Epithelial cell of esophagus (primary cell): ENCODE measurements around the gene TASL.
A peak's percentile ranks its signal among the peaks of the same experiment; 100 is the strongest.

Source experiments
- DNase-seq: peaks from one replicate; pipeline ENCODE4 v3.0.0; 2010; ENCODE audit warnings: low read depth
- H3K4me3 ChIP-seq: 2 replicates; pipeline ENCODE4 v1.5.1; 2011; ENCODE audit warnings: mild to moderate bottlenecking, low read length, control low read depth
- TF ChIP-seq, protein P1 (sequence below): IDR thresholded peaks from 2 replicates; pipeline ENCODE4 v1.5.1; 2011; ENCODE audit warnings: low read depth, mild to moderate bottlenecking, low read length, control low read depth, inconsistent platforms; ENCODE audit not compliant: insufficient read depth; ENCODE audit errors: missing control alignments

The TASL gene

DNA sequence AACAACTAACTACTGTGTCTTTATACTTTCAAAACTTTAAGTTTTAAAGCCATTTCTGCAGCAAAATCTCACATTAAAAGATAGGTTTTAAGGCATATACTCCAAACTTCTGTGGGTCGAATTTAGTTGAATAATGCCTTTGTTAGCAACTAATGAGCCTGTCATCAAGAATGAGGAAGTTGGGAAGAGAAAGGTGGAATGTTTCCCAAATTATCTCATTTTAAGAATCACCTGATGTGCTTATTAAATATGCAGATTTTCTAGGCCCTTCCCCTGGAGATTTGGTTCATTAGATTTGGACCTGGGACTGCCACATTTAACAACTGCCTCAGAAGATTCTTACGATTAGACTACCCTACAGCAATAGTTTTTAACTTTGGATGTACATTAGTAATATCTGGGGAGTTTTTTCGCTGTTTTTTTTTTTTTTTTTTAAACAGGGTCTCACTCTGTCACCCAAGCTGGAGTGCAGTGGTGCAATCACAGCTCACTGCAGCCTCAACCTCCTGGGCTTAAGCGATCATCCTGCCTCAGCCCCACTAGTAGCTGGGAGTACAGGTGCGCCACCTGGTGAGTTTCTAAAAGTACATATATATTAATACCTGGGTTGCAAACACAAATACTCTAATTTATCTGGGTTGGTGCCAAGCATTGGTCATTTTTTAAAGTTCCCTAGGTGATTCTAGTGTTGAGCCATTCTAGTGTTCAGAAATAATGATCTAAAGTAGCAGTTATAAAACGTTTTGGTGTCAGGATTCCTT lies 16.1 kb upstream of the TASL start:
- DNase-seq, result peak; percentile 55
- TF ChIP-seq, protein P1, sequence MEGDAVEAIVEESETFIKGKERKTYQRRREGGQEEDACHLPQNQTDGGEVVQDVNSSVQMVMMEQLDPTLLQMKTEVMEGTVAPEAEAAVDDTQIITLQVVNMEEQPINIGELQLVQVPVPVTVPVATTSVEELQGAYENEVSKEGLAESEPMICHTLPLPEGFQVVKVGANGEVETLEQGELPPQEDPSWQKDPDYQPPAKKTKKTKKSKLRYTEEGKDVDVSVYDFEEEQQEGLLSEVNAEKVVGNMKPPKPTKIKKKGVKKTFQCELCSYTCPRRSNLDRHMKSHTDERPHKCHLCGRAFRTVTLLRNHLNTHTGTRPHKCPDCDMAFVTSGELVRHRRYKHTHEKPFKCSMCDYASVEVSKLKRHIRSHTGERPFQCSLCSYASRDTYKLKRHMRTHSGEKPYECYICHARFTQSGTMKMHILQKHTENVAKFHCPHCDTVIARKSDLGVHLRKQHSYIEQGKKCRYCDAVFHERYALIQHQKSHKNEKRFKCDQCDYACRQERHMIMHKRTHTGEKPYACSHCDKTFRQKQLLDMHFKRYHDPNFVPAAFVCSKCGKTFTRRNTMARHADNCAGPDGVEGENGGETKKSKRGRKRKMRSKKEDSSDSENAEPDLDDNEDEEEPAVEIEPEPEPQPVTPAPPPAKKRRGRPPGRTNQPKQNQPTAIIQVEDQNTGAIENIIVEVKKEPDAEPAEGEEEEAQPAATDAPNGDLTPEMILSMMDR, result peak; percentile 11
- H3K4me3 ChIP-seq, result no peak overlapping the region

DNA sequence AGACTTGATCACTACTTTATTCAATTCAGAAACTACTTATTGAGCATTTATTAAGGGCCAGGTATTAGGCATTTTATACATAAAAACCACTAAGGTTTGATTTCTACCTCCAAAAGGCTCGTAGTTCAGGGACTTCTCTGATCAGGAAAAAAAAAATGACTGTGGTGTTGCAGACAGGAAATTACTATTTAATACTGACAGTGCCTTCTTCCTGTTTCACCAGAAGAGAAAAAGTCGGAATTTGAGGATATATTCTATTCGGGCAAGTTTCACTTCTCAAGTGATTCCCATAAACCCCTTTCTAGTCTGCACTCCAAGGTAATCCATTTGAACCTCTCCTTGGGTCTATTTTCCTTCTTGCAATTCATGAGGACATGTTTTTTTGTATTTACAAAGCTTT lies 15.3 kb upstream of the TASL start:
- TF ChIP-seq, protein P1, result no peak
- H3K4me3 ChIP-seq, result no peak overlapping the region
- DNase-seq, result no peak

DNA sequence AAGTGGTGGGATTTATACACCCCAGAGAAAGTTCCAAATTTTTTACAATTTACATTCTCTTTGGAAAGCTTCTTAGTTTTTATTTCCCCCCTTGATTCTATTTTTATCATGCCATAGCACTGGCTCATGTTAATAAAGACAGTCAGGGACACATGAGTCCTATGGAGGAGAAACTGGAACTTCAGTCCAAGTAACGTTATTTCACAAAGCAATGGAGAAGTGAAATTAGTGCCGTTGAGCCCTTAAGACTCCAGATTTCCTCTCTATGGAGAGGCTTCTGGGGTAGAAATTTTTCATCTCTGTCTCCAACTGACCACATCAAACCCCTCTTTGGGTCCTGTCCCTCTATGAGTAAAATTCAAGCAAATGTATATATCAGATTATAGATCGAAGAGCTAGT lies 12.8 kb upstream of the TASL start:
- no peak for DNase-seq
- H3K4me3 ChIP-seq, result no peak overlapping the region
- TF ChIP-seq, protein P1, result no peak

DNA sequence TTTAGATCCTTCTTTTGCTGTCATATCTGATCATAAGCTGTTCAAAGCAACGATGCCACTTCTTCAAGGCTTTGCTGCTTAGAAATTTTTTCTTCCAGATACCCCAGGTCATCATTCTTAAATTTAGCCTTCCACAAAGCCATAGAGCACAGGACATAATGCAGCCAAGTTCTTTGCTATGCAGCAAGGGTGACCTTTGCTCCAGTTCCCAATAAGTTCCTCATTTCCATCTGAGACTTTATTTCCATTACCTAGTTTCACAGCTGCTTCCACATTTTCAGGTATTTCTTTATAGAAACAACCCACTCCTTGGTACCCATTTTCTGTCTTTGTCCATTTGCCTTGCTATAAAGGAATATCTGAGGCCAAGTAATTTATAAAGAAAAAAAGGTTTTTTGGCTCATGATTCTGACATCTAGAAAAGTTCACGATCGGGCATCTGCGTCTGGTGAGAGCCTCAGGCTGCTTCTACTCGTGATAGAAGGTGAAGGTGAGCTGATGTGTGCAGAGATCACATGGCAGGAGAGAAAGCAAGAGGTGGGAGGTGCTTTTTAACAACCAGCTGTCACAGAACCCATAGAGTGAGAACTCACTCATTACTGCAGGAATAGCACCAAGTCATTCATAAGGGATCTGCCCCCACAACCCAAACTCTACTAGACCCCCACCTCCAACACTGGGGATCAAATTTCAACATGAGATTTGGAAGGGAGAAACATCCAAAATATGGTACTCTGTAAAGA lies 11.8 kb upstream of the TASL start:
- no peak overlapping the region for H3K4me3 ChIP-seq

DNA sequence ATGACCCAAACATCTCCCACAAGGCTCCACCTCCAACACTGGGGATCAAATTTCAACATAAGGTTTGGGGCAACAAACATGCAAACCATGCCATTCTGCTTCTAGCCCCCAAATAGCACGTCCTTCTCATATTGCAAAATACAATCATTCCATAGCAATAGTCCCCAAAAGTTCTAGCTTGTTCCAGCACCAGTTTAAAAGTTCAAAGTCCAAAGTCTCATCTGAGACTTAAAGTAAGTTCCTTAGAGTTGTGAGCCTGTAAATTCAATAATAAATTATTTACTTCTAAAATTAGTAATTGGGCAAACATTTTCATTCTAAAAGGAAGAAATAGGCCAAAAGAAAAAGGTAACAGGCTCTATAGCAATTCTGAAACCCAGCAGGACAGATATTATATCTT lies 8.9 kb upstream of the TASL start:
- no peak overlapping the region for H3K4me3 ChIP-seq
- TF ChIP-seq, protein P1, result no peak
- DNase-seq, result no peak

More for the DNA sequence above, 11.8 kb upstream of the TASL start:
- TF ChIP-seq, protein P1, result no peak
- DNase-seq, result no peak

DNA sequence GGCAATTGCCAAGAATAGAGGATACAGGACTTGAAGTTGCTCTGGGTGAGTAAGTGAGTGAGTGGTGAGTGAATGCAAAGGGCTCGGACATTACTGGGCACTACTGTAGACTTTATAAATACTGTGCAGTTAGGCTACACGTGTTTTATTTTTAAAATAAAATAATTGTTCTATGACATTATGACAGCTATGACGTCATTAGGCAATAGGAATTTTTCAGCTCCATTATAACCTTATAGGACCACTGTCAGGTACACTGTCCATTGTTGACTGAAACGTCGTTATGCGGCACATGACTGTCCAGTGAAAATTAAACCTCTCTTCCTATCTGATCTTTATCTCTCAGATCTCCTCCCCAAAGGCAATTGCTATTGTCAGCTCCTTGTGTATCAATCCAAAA lies 5.1 kb upstream of the TASL start:
- DNase-seq, result no peak
- H3K4me3 ChIP-seq, result no peak overlapping the region
- TF ChIP-seq, protein P1, result no peak

DNA sequence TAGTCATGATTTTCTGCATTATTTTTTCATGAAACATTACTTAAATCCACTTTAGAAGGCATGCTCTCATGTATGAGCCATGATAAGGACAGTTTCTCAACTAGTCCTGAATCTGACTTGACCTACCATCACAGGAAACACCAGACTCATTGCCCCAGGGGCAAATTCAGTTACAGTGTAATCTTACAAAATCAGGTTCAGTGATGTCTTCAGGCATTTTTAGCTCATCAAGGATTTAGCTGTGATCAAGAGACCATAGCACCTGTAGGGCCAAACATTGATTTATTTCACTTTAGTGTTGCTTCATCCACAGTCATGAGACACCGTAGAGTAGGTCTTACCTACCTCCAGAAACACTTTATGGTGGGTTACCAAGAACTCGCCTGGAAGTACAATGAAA lies 3.1 kb upstream of the TASL start:
- TF ChIP-seq, protein P1, result no peak
- DNase-seq, result peak; percentile 42
- no peak overlapping the region for H3K4me3 ChIP-seq
